HepG2 (cell line): Measurements from ENCODE around the gene C2orf76. TPM values are rescaled to one million over a fixed set of nuclear protein-coding genes. Genes with fewer than 3 reads are reported as not detected.
A peak's percentile ranks its signal among the peaks of the same experiment; 100 is the strongest.

ENCODE experiments used
- BORCS8-MEF2B ChIP-seq: sonication (generic); formaldehyde crosslinking; IDR thresholded peaks from 2 replicates; pipeline ENCODE4 v1.8.0; 2022; ENCODE audit warnings: mild to moderate bottlenecking, missing genetic modification reagents
- BRCA1 ChIP-seq: sonication (generic); formaldehyde crosslinking; IDR thresholded peaks from 2 replicates; pipeline ENCODE4 v1.4.0; 2020; ENCODE audit warnings: missing genetic modification reagents
- FOXO1 ChIP-seq: sonication (generic); formaldehyde crosslinking; IDR thresholded peaks from 2 replicates; pipeline ENCODE4 v1.4.0; 2020; ENCODE audit warnings: missing genetic modification reagents
- GMEB2 ChIP-seq: IDR thresholded peaks from 2 replicates; pipeline ENCODE4 v1.6.1; 2016; ENCODE audit warnings: missing biosample characterization, missing genetic modification reagents, low read depth
- SCMH1 ChIP-seq: sonication (generic); formaldehyde crosslinking; IDR thresholded peaks from 2 replicates; pipeline ENCODE4 v1.9.0; 2021; ENCODE audit warnings: missing genetic modification reagents, mild to moderate bottlenecking, borderline replicate concordance
- TCF12 ChIP-seq, 2 experiments: fragments of 450-650 bp in 1 of 2; sonication (generic) in 1 of 2; formaldehyde crosslinking in 1 of 2; IDR thresholded peaks; 2 replicates each; pipeline versions ENCODE4 v1.6.1 to v1.8.0; 2017 to 2022; ENCODE audit warnings: antibody characterized with exemption in 1 of 2, mild to moderate bottlenecking in 1 of 2, missing genetic modification reagents in 1 of 2, moderate library complexity in 1 of 2
- XRCC5 ChIP-seq: fragments of 200-400 bp; formaldehyde crosslinking; optimal IDR thresholded peaks from 2 replicates; pipeline ENCODE3; 2017; ENCODE audit warnings: mild to moderate bottlenecking, low read length
- ZNF263 ChIP-seq: sonication (generic); formaldehyde crosslinking; IDR thresholded peaks from 2 replicates; pipeline ENCODE4 v1.4.0; 2020; ENCODE audit warnings: missing genetic modification reagents
- ZNF777 ChIP-seq: sonication (generic); formaldehyde crosslinking; IDR thresholded peaks from 2 replicates; pipeline ENCODE4 v1.4.0; 2020; ENCODE audit warnings: missing genetic modification reagents
- polyA plus RNA-seq, 8 experiments: library from polyadenylated mRNA; depleted of rRNA in 3 of 8; stranded (reverse) in 7 of 8; unstranded in 1 of 8; fragments of >200 nt; fragmentation: Illumina TruSeq in 4 of 8; extraction: Trizol in 4 of 8; gene quantifications; 2 replicates each; pipeline versions ENCODE4 v1.2.1 to v1.2.3, GENCODE V29; 2011 to 2016; ENCODE audit warnings: low read depth in 4 of 8, missing spikeins in 1 of 8, mixed read lengths in 1 of 8; ENCODE audit not compliant: insufficient read depth in 1 of 8
- total RNA-seq, 5 experiments: library from RNA; depleted of rRNA; stranded (reverse); fragments of >200 nt; fragmentation: Illumina TruSeq; extraction: Trizol; gene quantifications; 2 replicates each; pipeline ENCODE4 v1.2.3, GENCODE V29; 2016; ENCODE audit warnings: low read depth in 1 of 5
- TF ChIP-seq, protein P1 (sequence below): sonication (generic); formaldehyde crosslinking; conservative IDR thresholded peaks from 2 replicates; pipeline ENCODE4 v1.4.0; 2020; ENCODE audit warnings: mild to moderate bottlenecking, missing genetic modification reagents, moderate library complexity
- TF ChIP-seq, protein P2 (sequence below): sonication (generic); formaldehyde crosslinking; IDR thresholded peaks from 2 replicates; pipeline ENCODE4 v1.5.1; 2020; ENCODE audit warnings: mild to moderate bottlenecking, missing genetic modification reagents, moderate library complexity
- TF ChIP-seq, protein P3 (sequence below), 2 experiments: sonication (generic) in 1 of 2; formaldehyde crosslinking in 1 of 2; IDR thresholded peaks; 2 replicates each; pipeline versions ENCODE4 v1.6.1 to v1.9.0; 2014 to 2022; ENCODE audit warnings: antibody characterized with exemption in 1 of 2, borderline replicate concordance in 1 of 2, inconsistent platforms in 1 of 2, low read depth in 1 of 2, missing genetic modification reagents in 1 of 2

Gene C2orf76
- total and polyA plus RNA-seq, 2 of the 13 experiments (the other 11 are each of a cell fraction or from before 2014, with no cell fraction given) = 7.7 to 8.5 TPM

DNA sequence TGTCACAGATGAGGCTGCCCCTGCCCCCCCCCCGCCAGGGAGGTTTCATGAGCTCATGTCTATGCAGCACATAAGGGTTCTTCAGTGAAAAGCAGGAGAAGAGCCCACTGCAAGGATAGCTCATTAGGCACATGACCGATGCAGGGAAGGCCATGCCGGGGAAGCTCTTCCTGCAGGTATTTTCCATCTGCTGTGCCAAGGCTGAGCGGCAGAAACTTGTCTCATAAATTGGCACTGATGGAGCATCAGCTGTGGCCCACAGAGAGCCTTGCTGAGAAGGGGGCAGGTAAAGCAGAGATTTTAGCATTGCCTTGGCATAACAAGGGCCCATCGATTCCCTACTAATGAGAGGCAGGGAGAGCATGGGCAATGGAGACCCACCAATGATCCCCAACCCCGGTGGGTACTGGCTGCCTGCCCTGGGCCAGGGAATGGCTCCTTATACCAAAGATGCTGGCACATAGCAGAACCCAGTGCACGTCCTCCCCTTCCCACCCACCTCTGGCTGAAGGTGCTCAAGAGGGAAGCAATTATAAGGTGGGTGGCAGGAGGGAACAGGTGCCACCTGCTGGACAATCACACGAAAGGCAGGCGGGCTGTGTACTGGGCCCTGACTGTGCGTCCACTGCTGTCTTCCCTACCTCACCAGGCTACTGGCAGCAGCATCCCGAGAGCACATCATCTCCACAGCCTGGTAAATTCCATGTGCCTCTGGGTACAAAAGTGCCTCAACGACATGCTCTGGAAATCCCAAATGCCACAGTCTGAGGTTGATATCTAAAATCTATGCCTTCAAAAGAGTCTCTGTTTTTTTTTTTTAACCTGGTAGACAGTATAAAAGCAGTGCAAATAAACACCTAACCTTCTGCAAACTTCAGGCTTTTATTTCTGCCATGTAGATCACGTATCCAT, 101.6 kb downstream of the C2orf76 start (continued):
- TF ChIP-seq ZNF777 = 0 out of 2 replicates have a peak, but pooled peaks have one; percentile 29
- TF ChIP-seq BRCA1 (CRISPR knock-in tag) = no peak
- TF ChIP-seq, protein P1, sequence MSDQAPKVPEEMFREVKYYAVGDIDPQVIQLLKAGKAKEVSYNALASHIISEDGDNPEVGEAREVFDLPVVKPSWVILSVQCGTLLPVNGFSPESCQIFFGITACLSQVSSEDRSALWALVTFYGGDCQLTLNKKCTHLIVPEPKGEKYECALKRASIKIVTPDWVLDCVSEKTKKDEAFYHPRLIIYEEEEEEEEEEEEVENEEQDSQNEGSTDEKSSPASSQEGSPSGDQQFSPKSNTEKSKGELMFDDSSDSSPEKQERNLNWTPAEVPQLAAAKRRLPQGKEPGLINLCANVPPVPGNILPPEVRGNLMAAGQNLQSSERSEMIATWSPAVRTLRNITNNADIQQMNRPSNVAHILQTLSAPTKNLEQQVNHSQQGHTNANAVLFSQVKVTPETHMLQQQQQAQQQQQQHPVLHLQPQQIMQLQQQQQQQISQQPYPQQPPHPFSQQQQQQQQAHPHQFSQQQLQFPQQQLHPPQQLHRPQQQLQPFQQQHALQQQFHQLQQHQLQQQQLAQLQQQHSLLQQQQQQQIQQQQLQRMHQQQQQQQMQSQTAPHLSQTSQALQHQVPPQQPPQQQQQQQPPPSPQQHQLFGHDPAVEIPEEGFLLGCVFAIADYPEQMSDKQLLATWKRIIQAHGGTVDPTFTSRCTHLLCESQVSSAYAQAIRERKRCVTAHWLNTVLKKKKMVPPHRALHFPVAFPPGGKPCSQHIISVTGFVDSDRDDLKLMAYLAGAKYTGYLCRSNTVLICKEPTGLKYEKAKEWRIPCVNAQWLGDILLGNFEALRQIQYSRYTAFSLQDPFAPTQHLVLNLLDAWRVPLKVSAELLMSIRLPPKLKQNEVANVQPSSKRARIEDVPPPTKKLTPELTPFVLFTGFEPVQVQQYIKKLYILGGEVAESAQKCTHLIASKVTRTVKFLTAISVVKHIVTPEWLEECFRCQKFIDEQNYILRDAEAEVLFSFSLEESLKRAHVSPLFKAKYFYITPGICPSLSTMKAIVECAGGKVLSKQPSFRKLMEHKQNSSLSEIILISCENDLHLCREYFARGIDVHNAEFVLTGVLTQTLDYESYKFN = no peak
- TF ChIP-seq GMEB2 (CRISPR knock-in tag) = no peak
- no peak for TF ChIP-seq TCF12 (IDR thresholded peaks at IDR 0.05)
- no peak for TF ChIP-seq TCF12 (CRISPR knock-in tag; IDR thresholded peaks at IDR 0.05)
- TF ChIP-seq, protein P2, sequence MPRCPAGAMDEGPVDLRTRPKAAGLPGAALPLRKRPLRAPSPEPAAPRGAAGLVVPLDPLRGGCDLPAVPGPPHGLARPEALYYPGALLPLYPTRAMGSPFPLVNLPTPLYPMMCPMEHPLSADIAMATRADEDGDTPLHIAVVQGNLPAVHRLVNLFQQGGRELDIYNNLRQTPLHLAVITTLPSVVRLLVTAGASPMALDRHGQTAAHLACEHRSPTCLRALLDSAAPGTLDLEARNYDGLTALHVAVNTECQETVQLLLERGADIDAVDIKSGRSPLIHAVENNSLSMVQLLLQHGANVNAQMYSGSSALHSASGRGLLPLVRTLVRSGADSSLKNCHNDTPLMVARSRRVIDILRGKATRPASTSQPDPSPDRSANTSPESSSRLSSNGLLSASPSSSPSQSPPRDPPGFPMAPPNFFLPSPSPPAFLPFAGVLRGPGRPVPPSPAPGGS (CRISPR knock-in tag) = peak; percentile 63
- TF ChIP-seq BORCS8-MEF2B (CRISPR knock-in tag) = peak; percentile 76
- TF ChIP-seq XRCC5 = peak; percentile 72
- TF ChIP-seq ZNF263 (CRISPR knock-in tag) = peak; percentile 82
- no peak for TF ChIP-seq FOXO1 (CRISPR knock-in tag)
- TF ChIP-seq, protein P3, sequence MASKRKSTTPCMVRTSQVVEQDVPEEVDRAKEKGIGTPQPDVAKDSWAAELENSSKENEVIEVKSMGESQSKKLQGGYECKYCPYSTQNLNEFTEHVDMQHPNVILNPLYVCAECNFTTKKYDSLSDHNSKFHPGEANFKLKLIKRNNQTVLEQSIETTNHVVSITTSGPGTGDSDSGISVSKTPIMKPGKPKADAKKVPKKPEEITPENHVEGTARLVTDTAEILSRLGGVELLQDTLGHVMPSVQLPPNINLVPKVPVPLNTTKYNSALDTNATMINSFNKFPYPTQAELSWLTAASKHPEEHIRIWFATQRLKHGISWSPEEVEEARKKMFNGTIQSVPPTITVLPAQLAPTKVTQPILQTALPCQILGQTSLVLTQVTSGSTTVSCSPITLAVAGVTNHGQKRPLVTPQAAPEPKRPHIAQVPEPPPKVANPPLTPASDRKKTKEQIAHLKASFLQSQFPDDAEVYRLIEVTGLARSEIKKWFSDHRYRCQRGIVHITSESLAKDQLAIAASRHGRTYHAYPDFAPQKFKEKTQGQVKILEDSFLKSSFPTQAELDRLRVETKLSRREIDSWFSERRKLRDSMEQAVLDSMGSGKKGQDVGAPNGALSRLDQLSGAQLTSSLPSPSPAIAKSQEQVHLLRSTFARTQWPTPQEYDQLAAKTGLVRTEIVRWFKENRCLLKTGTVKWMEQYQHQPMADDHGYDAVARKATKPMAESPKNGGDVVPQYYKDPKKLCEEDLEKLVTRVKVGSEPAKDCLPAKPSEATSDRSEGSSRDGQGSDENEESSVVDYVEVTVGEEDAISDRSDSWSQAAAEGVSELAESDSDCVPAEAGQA (IDR thresholded peaks at IDR 0.05; ENCODE audit: low read depth) = no peak
- TF ChIP-seq, protein P3 (CRISPR knock-in tag; IDR thresholded peaks at IDR 0.05; ENCODE audit: borderline replicate concordance) = no peak
- no peak for TF ChIP-seq SCMH1 (CRISPR knock-in tag)
